GM19452 (cell line): ENCODE data around the gene ADGRG3.

Source experiments
- ATAC-seq: cut with Tn5 transposase; IDR thresholded peaks from one replicate; pipeline ENCODE4 v1.9.1; 2021; ENCODE audit not compliant: unreplicated experiment

Gene ADGRG3

DNA sequence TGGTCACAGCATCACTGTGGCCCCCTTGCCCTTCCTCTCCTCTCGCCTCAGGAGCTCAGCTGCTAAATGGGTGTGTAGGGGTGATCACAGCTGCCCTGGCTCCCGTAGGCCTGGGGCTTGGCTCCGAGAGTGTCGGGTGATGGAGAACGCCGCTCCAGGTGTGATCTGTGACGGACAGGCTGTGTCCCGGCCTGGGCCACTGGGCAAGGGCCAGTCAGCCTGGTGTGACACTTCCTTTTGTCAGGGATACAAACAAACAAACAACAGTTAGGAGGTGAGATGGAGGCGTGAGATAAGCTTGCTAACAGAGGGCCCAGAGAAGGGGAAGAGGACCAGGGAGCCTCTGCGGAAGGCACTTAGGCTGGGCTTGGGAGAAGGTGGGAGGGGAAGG is 37.7 kb upstream of the ADGRG3 start:
- ATAC-seq, result no peak

DNA sequence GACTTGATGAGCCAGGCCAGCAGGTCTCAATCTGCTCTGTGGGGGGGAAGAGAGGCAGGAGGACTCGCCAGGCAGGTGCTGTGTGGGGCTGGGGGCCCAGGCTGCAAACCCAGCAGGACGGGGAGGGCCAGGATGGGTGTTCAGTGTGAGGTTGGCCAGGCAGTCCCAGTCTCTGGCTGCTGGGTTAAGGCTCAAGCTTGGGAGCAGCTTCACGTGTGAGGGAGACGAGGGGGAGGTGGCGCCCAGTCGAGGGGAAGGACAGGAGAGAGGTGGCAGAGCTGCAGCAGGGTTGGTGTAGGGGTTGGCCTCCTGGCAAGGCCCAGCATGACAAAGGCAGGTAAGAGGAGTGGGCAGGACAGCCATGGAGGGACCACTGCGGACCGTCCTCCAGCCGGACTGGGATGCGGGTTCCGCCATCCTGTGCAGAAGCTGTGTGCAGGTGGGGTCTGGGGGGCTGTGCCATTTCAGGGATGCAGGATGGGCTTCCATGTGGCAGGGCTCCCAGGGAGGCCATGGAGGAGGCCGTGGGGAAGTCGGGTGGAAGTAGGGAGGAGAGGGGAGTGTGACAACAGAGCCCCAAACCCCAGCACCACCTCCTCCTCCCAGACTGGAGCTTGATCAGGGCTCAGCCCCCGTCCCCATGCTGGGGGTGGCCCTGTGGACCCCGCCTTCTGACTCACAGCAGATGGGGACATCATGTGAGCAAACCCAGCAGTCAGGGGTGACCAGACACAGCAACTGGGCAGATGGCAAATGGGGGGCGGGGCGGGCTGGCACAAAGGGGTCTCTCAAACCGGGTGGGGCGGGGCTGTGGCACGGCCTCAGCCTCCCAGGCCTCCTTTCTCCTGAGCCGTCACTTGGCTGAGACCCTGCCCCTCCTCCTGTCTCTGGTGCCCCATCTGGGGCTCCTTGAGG is 36.9 kb upstream of the ADGRG3 start:
- ATAC-seq, result no peak

DNA sequence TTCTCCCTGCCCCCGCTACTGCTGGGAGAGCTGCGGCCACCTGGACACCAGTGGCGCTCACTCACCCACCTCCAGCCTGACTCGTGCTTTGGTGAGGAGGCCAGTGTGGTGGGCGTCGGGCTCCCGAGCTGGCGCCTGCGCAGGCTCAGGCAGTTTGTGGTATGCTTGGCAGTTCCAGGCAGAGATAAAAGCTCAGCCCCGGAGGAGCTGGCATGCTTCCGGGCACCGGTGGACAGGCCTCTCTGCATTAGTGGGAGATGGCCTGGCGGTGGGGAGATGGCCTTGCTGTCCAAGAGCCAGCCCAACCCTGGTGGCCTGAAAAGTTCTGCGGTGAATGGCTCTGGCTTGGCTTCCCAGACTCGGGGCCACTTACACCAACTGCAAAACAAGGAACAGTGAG is 35.5 kb upstream of the ADGRG3 start:
- no peak for ATAC-seq

DNA sequence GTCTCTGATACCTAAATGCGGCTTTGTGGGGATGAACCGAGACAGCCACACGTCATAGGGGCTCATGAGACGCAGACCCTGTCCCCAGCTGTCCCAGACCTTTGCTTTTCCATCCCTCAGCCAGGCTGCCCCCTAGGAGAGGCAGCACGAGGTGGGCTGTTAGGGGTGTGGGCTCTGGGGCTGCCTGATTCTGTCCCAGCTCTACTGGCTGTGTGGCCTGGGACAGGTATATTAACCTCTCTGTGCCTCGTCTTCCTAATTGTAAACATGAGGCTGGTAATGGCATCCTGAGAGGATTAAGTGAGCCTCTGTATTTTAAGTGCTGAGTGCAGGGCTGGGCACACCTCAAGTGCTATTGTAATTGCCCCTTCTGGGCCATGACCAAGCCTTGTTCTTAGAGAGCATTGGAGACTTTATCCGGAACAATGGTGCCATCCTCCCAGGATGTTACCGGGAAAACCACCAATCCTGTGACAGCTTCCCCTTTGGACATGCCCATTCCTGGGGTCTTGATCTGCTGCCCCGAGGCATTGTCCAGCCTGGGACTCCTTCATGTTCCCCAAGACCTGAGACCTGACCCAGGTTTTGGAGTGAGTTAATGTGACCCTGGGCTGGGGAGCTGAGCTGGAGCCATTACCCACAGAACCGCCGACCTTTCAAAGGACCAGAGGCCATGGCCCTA is 34.6 kb upstream of the ADGRG3 start:
- no peak for ATAC-seq

DNA sequence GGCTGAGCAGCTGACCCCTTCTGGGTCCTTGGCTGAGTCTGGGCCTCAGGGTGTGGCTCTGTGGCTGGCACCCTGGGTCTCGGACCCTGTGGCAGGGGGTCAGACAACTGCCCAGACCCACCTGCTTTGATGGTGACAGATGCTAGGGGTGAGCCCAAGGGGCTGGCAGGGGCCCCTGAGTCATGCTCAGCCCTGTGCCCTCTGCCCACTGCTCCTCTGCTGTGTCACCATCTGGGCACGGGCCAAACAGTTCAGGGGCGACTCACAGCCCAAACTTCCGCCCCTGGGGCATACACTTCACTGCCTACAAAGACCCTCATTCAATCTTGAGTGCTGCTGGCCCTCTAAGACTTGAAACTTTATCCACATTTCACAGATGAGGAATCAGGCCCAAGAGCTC is 33.9 kb upstream of the ADGRG3 start:
- ATAC-seq, result no peak

DNA sequence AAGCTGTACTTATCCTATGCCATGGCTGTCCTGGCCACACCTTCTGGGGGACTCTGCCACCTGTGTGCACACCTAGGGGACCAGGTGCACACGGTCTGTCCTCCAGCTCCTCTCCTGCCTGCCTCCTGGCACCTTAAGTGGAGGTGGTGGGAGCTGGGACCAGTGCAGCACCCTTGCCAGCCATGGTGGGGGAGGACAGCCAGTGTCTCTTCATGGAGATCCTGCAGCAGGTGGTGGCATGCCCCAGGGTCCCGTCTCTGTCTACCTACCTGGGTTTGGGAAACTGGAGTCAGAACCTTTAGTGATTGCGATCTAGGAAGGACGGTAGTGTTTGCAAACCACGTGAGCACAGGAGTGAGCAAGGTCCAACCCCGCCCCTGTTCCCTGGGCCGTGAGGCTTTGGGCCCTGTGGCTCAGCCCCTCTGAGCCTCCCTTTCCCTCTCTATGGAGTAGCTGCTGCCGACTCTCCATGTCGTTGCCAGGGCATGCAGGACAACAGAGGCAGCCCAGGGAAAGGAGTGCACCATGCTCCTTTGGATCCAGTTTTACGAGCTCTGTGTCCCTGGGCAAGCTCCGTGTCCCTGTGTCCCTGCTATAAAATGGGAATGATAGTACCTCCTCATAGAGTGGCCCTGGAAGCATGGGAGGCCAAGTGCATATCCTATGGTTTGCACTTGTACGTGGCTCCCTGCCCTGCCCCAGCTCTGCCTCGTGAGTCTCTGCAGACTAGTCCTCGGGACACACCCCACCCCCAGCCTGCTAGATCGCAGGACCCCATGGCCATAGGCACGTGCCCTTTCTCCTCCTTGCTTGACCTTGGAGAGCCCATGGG is 32.6 kb upstream of the ADGRG3 start:
- ATAC-seq, result no peak

DNA sequence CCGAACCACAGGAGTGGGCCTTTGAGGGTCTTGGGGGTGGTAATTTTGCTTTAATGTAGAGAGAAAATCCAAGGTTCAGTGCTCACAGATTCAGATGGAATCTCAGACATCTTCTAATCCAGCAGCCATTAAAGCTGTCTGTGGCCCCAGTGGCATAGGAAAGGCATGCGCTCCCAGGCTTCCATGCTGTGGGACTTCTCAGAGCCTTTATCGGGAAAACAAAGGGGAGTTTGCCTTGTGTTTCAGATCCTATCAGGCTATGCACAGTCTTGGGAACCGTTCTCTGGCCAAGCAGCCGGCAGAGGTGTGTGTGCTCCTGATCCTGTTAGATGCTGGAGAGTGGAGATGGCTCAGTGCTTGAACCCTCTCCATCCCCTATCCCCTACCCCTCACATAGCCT is 31.9 kb upstream of the ADGRG3 start:
- ATAC-seq, result no peak

DNA sequence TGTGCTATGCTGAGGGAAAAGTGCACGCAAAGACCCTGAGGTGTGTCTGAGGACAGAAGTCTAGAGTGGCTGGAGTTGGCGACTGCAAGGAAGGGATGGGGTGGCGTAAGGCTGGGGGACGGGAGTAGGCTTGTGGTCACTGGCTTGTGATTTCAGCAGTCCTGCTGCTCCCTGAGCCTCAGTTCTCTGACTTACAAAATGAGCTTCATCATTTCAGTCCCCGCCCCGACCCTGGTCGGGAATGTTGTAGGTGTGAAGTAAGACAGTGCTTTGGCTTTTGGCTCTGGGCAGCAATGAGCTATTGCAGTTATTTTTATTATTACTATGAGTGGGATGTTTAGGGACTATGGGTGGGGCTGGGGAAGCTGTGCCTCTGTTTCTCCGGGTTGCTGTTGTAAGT is 31.1 kb upstream of the ADGRG3 start:
- no peak for ATAC-seq

DNA sequence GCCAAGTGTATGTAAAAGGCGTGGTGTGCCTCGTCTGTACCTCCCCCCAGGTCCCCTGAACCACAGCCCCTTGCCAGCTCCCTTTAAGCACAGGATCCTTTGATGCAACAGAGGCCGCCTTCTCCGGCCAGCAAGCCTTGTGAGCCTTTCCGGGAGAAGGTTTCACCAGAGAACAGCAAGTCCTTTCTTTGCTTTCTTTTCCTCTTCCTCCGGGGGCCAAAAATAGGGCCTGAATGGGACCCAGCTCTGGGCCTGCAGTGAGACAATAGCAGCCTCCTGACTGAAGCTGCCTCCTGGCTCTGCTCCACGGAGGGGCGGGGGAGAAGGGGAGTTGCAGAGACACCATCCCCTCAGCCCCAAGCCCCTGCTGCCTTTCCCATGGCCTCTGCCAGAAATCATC is 30.7 kb upstream of the ADGRG3 start:
- ATAC-seq, result no peak

DNA sequence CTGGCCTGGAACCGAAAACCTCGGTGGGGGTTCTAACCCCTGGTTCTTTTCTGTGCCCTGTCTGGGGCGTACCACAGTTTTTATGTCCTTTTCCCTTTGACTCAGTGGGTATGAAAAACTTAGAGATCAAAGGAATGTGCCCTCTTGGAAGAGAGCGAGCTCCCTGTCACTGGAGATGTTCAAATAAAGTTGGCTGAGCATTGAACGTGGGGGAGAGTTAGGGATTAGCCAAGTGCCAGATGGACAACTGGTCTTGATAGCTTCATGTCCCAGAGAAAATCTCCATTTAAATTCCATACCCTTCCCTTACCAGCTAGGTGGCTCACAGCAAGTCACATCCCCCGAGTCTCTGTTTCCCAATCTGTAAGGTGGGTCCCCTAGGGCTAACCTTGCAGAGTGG is 30.1 kb upstream of the ADGRG3 start:
- ATAC-seq, result no peak

DNA sequence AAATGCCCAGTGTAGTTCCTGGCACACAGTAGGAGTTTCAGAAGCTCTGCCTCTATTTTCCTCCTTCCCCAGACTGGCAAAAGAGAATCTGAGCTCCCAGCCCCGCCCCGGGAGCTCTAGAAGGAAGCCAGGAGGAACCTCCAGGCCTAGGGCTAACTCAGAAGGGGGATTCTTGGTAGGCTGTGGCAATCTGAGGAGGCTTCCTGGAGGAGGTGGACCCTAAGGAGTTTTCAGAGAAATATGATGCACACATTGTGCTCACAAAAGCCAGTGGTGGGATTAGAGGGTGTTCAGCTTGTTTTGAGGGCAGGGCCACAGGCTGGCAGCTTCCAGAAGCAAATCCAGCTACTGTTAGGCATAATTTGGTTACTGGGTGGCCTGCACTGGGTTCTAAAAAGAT is 29.7 kb upstream of the ADGRG3 start:
- no peak for ATAC-seq

DNA sequence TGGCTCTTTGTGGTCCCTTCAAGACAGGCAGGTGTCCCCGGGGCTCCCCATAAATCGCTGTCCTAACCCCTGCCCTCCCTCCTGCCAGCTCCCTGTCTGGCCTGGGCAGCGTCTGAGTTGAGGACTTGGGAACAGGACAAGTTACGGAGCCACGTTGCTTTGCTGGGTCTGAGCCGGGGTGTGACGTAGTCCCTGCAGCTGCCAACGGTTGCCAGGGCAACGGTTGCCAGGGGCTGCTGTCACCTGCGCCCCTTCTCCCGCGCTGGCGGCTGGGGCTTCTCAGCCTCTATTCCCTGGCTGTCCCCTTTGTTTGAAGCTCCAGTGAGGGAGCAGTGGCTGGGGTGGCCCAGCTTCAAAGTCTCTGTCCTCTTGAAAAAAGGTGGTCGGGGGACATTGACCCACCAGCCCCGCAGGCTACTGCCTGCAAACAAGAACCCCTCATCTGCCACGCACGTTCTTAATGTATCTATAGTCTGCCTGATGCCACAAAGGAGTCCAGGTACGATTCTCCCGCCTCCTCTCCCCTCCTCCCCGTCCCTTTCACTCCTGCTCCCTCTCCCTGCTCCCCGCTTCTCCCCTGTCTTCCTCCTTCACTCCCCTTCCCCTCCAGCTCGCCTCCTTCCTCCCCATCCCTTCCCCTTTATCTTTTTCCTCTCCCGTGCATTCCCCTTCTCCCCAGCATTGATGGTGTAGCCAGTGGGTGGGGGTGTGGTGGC is 28.8 kb upstream of the ADGRG3 start:
- ATAC-seq, result no peak

DNA sequence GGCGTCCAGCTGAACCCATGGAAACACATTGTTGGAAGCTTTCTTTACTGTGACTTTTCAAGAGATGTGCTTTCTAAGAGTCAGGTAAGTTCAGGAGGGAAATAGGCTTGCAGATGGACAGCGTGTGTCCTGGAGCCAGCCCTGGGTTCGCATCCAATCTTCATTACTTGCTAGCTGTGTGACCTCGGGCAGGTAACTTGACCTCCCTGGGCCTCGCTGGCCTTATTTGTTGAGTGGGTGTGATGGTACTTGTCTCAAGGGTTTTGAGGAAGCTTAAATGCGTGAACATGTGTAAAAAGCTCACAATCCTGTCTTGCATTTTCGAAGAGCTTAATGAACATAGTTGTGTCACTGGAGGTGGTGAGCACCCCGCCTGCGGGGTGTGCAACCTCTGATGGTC is 27.9 kb upstream of the ADGRG3 start:
- no peak for ATAC-seq

DNA sequence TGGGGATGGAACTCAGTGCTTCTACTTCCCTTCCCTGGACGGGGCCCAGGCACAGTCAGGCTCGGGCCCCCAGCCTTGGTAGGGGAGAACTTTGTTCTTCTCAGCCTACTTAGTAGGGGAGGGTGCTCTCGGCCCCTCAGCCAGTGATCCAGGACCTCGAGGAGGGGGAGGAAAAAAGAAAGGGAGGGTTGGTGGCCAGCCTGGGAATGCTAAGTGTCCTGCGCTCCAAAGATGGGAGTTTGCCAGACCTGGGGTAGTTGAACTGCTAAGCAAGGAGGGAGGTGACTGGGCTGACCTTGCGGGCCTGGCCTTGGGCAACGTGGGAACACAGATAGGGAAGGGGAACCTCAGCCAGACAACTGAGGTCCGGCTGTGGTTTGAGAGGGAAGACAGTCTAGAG is 27.5 kb upstream of the ADGRG3 start:
- no peak for ATAC-seq

DNA sequence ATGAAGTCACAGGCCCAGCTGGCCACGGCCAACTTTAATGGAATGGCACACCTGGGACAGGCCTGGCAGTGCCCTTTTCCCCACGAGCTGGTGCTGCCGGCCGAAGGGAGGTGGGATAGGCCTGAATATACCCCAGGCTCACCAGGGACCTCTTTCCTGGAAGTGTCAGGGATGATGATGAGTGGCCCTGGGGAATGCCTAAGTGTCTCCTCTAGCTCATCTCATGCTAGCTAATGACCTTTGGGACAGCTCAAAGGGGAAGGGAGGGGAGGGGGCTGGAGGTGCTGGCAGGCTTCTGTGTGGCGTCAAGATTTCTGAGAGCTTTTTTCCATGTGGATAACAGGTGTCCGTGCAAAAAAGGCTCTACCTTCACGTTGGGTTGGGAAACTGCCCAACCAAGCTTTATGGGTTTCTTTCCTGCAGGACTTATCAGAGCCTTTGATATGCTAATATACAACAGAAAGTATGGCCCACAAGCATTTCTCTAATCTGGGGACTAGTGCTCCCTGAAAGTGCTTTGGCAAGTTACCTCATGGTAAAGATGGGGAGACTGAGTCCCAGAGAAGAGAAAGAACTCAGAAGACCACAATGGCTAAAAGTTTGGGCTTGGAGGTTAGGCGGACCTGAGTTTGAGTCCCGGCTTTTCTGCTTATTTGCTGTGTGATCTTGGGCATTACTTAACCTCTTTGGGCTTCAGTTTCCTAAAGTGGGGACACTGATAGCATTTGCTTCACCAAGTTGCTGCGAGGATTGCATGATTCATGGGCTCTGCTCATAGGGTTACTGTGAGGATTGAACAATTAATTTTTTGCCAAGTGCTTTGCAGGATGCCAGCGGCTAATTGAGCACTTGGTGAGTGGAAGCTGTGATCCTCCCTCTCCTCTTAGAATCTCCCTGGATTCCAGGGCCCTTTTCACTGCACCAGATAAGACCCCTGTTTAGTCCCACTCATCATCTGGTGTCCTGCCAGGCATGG is 25.7 kb upstream of the ADGRG3 start:
- ATAC-seq, result no peak

DNA sequence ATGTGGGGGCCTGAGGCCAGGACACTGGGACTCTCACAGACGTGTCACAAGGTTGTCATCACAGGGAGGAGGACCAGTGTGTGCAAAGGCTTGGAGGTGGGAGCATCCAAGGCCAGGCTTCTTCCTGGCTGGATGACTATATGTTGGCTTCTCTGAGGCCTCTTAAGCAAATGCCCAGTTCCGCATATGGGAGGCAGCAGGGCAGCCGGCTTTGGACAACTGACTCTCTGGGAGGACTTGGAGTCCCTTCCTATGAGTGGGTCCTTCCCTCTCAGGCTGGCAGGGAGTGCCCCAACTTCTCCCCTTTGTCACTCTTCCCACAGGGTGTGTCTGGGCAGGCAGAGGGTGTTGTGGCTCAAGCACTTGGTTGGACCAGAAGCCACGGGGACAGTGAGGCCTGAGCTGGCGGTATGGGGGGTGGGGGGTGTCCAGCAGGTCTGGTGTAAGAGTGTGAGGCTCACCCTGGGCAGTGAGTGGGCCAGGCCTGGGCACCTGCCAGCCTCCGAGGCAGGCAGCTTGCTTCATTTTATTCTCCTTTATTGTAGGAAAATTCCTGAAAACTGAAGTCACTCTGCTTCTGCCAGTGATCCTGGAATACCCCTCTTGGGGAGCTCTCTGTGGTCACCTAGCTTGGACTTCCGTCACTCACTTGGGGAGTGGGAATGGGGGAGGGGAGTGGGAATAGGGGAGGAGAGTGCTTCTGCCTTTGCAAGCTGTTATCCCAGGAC is 24.8 kb upstream of the ADGRG3 start:
- no peak for ATAC-seq

DNA sequence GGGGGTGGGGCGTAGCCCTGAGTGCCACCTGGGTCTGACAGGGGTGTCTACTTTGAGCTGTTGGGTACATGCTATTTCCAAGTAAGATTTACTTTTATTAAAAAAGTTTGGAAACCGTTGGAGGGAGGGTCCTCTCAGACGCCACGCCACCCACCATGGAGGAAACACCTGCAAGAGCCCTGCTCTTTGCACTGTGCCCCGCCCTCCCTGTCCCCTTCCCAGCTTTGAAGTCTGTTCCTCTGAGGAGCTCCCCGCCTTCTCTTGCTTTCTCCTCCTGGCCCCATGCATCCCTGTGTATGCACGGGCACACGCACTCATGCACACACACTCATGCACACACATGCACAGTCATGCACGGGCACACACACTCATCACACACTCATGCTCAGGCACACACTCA is 24.2 kb upstream of the ADGRG3 start:
- ATAC-seq, result no peak

DNA sequence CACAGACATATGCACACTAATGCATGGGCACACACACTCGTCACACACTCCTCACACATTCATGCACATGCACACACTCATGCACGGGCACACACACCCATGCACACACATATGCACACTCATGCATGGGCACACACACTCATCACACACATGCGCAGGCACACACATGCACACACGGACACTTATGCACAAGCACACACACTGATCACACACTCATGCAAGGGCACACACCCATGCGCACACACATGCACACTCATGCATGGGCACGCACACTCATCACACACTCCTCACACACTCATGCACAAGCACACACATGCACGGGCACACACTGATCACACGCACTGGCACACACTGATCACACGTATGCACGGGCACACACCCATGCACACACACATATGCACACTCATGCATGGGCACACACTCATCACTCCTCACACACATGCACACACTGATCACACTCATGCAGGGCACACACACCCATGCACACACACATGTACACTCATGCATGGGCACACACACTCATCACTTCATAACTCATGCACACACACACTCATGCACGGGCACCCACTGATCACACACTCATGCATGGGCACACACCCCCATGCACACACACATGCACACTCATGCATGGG is 23.6 kb upstream of the ADGRG3 start:
- ATAC-seq, result no peak

DNA sequence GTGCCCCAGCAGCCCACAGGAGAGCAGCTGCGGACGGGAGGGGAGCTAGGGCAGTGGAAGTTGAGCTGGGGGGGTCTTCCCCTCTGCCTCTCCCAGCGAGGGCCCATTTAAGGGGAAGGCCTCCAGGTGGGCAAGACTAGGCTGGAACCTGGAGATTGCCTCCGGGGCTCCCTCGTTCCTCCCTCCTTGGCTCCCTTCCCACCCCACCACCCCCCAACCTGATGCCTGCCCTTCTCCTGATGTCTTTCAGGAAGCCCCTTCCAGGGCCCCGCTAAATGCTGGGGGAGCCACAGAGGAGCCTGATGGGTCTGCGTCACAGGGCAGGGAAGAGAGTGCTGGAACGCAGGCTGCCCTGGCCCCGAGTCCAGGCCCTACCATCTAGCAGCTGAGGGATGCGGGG is 22.9 kb upstream of the ADGRG3 start:
- ATAC-seq, result no peak
